Cardiac muscle cell (in vitro differentiated cells and primary cell): ENCODE measurements around the gene ANO9. TPM values are rescaled to one million over a fixed set of nuclear protein-coding genes. Genes with fewer than 3 reads are reported as not detected.

Source experiments
- DNase-seq, 2 donors: peaks; one replicate each; pipeline versions ENCODE4 v3.0.0 to v3.0.0-alpha.2; 2010 to 2017; ENCODE audit warnings: low read depth in 1 of 2, low spot score in 1 of 2
- H3K27ac ChIP-seq: fragments of 200-600 bp; sonication (generic); 2 replicates; pipeline ENCODE4 v1.5.1; 2016
- H3K27me3 ChIP-seq: fragments of 200-600 bp; sonication (generic); 2 replicates; pipeline ENCODE4 v1.6.0; 2016; ENCODE audit warnings: control low read depth
- H3K36me3 ChIP-seq: fragments of 200-600 bp; sonication (generic); 2 replicates; pipeline ENCODE4 v1.5.1; 2016; ENCODE audit warnings: control low read depth
- H3K4me1 ChIP-seq: fragments of 200-600 bp; sonication (generic); 2 replicates; pipeline ENCODE4 v1.8.1; 2017; ENCODE audit warnings: low read depth, mild to moderate bottlenecking, mixed run types
- H3K4me3 ChIP-seq: fragments of 200-600 bp; sonication (generic); 2 replicates; pipeline ENCODE4 v1.5.1; 2016; ENCODE audit warnings: mild to moderate bottlenecking
- H3K9me3 ChIP-seq: fragments of 200-600 bp; sonication (generic); 2 replicates; pipeline ENCODE4 v1.5.1; 2017; ENCODE audit warnings: low read depth, mild to moderate bottlenecking, control low read depth
- polyA plus RNA-seq: library from polyadenylated mRNA; unstranded; fragments of >200 nt; fragmentation: Nextera tagmentation; extraction: Ambion mirVana; gene quantifications from 2 replicates; pipeline ENCODE4 v1.2.1, GENCODE V29; 2016
- total RNA-seq: library from RNA; depleted of rRNA; stranded (reverse); fragments of >200 nt; gene quantifications from 2 replicates; pipeline ENCODE4 v1.2.3, GENCODE V29; 2016
- TF ChIP-seq, protein P1 (sequence below): IDR thresholded peaks from 2 replicates; pipeline ENCODE4 v1.5.1; 2012; ENCODE audit warnings: low read depth, mild to moderate bottlenecking, low read length

ANO9 gene
- total and polyA plus RNA-seq, 2 experiments from 2014 or later = 0.23 to 0.51 TPM

DNA sequence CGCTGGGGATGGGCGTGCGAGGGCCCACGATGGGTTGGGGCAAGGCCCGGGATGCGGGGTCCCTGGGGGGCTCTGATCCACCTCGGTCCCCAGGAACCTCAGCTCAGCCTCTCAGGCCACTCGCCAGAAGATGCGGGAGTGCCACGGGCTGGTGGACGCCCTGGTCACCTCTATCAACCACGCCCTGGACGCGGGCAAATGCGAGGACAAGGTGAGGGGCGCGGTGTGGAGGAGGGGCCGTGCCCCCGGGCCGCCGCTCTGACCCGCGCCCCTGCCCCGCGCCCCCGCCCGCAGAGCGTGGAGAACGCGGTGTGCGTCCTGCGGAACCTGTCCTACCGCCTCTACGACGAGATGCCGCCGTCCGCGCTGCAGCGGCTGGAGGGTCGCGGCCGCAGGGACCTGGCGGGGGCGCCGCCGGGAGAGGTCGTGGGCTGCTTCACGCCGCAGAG is 41.5 kb downstream of the ANO9 start:
- Histone ChIP-seq H3K4me3 (no peak overlapping the region), H3K27ac (no peak overlapping the region), H3K4me1 (no peaks in the 10 kb centered on the region), H3K36me3 (no peaks in the 10 kb centered on the region), H3K27me3 (no peaks in the 10 kb centered on the region), H3K9me3 (no peaks in the 10 kb centered on the region)
- TF ChIP-seq, protein P1, sequence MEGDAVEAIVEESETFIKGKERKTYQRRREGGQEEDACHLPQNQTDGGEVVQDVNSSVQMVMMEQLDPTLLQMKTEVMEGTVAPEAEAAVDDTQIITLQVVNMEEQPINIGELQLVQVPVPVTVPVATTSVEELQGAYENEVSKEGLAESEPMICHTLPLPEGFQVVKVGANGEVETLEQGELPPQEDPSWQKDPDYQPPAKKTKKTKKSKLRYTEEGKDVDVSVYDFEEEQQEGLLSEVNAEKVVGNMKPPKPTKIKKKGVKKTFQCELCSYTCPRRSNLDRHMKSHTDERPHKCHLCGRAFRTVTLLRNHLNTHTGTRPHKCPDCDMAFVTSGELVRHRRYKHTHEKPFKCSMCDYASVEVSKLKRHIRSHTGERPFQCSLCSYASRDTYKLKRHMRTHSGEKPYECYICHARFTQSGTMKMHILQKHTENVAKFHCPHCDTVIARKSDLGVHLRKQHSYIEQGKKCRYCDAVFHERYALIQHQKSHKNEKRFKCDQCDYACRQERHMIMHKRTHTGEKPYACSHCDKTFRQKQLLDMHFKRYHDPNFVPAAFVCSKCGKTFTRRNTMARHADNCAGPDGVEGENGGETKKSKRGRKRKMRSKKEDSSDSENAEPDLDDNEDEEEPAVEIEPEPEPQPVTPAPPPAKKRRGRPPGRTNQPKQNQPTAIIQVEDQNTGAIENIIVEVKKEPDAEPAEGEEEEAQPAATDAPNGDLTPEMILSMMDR = no peak
- no peak for DNase-seq

DNA sequence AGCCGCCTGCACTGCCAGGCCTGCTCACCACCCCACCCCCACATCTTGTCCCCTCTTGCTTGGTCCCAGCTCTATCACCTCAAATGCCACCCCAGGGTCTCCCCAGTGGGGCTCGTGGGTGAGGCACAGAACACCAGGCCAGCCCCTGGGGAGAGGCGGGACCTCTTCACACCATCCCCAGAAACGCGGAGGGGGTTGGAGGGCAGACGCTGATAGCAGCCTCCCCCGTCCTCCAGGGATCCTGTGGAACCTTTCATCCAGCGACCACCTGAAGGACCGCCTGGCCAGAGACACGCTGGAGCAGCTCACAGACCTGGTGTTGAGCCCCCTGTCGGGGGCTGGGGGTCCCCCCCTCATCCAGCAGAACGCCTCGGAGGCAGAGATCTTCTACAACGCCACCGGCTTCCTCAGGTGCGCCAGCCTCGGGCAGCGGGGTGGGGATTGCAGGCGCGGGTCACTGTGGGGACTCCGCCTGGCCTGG is 42.0 kb downstream of the ANO9 start:
- H3K36me3 ChIP-seq = no peaks in the 10 kb centered on the region
- no peaks in the 10 kb centered on the region for H3K9me3 ChIP-seq
- TF ChIP-seq, protein P1 = no peak
- H3K4me3 ChIP-seq = no peak overlapping the region
- DNase-seq = no peak
- no peaks in the 10 kb centered on the region for H3K27me3 ChIP-seq
- no peaks in the 10 kb centered on the region for H3K4me1 ChIP-seq
- H3K27ac ChIP-seq = no peak overlapping the region

DNA sequence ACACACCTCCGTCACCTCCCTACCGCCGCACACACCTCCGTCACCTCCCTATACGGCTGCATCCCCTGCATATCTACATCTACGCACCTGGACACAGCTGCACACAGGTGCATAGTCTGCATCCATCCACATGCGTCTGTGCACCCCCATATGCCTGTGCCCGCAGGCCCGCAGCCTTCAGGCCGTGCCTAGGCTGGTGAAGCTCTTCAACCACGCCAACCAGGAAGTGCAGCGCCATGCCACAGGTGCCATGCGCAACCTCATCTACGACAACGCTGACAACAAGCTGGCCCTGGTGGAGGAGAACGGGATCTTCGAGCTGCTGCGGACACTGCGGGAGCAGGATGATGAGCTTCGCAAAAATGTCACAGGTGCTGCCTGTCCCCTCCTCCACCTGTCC is 43.0 kb downstream of the ANO9 start:
- H3K4me3 ChIP-seq = no peak overlapping the region
- H3K9me3 ChIP-seq = no peaks in the 10 kb centered on the region
- no peak overlapping the region for H3K27ac ChIP-seq
- no peaks in the 10 kb centered on the region for H3K4me1 ChIP-seq
- no peaks in the 10 kb centered on the region for H3K27me3 ChIP-seq
- TF ChIP-seq, protein P1 = no peak
- DNase-seq = peak in 1 of 2 donors; percentile 54
- H3K36me3 ChIP-seq = no peaks in the 10 kb centered on the region

DNA sequence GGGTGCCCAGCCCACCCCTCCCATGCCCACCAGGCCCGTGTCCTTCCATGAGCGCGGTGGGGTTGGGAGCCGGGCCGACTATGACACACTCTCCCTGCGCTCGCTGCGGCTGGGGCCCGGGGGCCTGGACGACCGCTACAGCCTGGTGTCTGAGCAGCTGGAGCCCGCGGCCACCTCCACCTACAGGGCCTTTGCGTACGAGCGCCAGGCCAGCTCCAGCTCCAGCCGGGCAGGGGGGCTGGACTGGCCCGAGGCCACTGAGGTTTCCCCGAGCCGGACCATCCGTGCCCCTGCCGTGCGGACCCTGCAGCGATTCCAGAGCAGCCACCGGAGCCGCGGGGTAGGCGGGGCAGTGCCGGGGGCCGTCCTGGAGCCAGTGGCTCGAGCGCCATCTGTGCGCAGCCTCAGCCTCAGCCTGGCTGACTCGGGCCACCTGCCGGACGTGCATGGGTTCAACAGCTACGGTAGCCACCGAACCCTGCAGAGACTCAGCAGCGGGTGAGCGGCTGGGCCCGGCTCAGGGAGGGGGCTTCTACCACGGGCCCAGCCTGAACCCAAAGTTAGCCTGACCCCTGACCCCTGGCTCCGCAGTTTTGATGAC is 44.8 kb downstream of the ANO9 start:
- no peaks in the 10 kb centered on the region for H3K36me3 ChIP-seq
- TF ChIP-seq, protein P1 = peak; percentile 62
- no peaks in the 10 kb centered on the region for H3K27me3 ChIP-seq
- no peaks in the 10 kb centered on the region for H3K9me3 ChIP-seq
- DNase-seq = peak in 1 of 2 donors; percentile 78
- no peak overlapping the region for H3K27ac ChIP-seq
- H3K4me1 ChIP-seq = no peaks in the 10 kb centered on the region
- no peak overlapping the region for H3K4me3 ChIP-seq

DNA sequence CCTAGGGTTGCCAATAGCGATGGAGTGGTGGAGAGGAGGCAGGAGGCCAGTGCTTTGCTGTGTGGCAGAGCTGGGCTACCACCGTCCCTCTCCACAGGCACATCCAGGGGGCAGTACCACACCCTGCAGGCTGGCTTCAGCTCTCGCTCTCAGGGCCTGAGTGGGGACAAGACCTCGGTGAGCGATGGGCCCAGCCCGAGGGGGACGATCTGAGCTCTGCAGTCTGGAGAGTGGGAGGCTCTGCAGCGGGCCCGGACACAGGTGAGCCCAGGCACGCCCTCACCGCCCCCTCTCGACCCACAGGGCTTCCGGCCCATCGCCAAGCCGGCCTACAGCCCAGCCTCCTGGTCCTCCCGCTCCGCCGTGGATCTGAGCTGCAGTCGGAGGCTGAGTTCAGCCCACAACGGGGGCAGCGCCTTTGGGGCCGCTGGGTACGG is 45.3 kb downstream of the ANO9 start:
- H3K4me3 ChIP-seq = no peak overlapping the region
- TF ChIP-seq, protein P1 = peak; percentile 40
- H3K27ac ChIP-seq = no peak overlapping the region
- no peaks in the 10 kb centered on the region for H3K9me3 ChIP-seq
- peak in 1 of 2 donors; percentile 42 for DNase-seq
- H3K36me3 ChIP-seq = no peaks in the 10 kb centered on the region
- no peaks in the 10 kb centered on the region for H3K27me3 ChIP-seq
- H3K4me1 ChIP-seq = no peaks in the 10 kb centered on the region
